ENCODE measurements around the gene RAB4A.

The RAB4A gene

DNA sequence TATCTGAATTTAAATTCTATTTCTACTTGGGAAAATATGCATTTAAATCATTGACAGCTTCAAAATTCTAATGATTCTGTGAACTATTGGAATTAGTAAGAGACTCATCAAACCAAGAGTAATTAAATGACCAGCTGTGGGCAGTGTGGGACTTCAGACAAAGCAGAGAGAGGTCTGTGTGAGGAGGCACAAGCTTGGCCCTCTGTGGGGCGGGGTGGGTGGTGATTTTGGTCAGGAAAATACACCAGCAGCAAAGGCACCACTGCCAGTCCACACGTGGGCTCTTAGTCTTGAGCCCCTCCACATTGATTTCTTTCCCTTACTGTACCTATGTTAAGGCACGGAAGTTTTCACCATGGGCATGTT is 39.2 kb upstream of the RAB4A start:
- Histone ChIP-seq H3K4me3 (ENCODE audit: insufficient read depth, low read length, poor library complexity, severe bottlenecking) (no peak overlapping the region), H4K20me1 (ENCODE audit: low read depth, low read length) (no peaks in the 10 kb centered on the region), H3K79me2 (ENCODE audit: insufficient read depth, low read length) (no peaks in the 10 kb centered on the region), H3K9ac (ENCODE audit: low read length) (no peak overlapping the region), H3K4me2 (ENCODE audit: low read depth, low read length, poor library complexity, severe bottlenecking) (no peak overlapping the region), H3K27me3 (ENCODE audit: low read length) (no peaks in the 10 kb centered on the region), H3K9me2 (replicated peaks; ENCODE audit: insufficient read depth, low read length) (no peaks in the 10 kb centered on the region), H3F3A (ENCODE audit: insufficient read depth) (no peaks in the 10 kb centered on the region), H3K27ac (ENCODE audit: low read depth, low read length) (no peak overlapping the region), H2AFZ (ENCODE audit: low read depth, low read length, severe bottlenecking) (no peak overlapping the region), H3K9me3 (ENCODE audit: insufficient read depth, low read length) (no peaks in the 10 kb centered on the region), H3K36me3 (ENCODE audit: low read length) (no peaks in the 10 kb centered on the region)
- TF ChIP-seq, protein P1, sequence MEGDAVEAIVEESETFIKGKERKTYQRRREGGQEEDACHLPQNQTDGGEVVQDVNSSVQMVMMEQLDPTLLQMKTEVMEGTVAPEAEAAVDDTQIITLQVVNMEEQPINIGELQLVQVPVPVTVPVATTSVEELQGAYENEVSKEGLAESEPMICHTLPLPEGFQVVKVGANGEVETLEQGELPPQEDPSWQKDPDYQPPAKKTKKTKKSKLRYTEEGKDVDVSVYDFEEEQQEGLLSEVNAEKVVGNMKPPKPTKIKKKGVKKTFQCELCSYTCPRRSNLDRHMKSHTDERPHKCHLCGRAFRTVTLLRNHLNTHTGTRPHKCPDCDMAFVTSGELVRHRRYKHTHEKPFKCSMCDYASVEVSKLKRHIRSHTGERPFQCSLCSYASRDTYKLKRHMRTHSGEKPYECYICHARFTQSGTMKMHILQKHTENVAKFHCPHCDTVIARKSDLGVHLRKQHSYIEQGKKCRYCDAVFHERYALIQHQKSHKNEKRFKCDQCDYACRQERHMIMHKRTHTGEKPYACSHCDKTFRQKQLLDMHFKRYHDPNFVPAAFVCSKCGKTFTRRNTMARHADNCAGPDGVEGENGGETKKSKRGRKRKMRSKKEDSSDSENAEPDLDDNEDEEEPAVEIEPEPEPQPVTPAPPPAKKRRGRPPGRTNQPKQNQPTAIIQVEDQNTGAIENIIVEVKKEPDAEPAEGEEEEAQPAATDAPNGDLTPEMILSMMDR (IDR thresholded peaks at IDR 0.05; ENCODE audit: insufficient read depth, low read length, poor library complexity, severe bottlenecking): no peak
- TF ChIP-seq EZH2phosphoT487 (conservative IDR thresholded peaks at IDR 0.05; ENCODE audit: low read length): no peak

DNA sequence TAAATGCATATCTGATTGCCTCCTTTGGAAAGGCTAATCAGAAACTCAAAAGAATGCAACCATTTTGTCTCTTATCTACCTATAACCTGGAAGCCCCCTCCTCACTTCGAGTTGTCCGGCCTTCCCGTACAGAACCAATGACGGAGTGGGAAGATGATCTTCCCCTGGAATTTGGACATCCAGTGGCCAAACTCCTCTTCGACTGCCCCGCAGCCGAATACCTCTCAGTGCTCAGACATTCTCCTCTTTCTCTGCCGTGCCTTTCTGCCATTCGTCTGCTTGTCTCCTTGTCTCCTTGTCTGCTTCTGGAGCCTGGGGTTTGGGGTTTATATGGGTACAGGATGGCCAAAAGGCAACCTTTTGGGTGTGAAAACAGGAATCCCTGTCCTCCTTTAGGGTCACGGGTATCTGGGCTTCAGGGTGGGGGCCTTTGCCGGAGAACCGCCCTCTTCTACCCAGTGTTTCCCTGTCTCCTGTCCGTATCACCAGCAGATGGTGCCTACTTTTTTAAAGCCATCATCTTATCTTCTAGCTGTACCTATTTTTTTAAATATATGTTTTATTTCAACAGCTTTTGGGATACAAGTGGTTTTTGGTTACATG is 35.9 kb upstream of the RAB4A start:
- Histone ChIP-seq H4K20me1 (ENCODE audit: low read depth, low read length) (no peaks in the 10 kb centered on the region), H3K9ac (ENCODE audit: low read length) (no peak overlapping the region), H3K27ac (ENCODE audit: low read depth, low read length) (no peak overlapping the region), H2AFZ (ENCODE audit: low read depth, low read length, severe bottlenecking) (no peak overlapping the region), H3F3A (ENCODE audit: insufficient read depth) (no peaks in the 10 kb centered on the region), H3K4me3 (ENCODE audit: insufficient read depth, low read length, poor library complexity, severe bottlenecking) (no peak overlapping the region), H3K79me2 (ENCODE audit: insufficient read depth, low read length) (no peaks in the 10 kb centered on the region), H3K27me3 (ENCODE audit: low read length) (no peaks in the 10 kb centered on the region), H3K4me2 (ENCODE audit: low read depth, low read length, poor library complexity, severe bottlenecking) (no peak overlapping the region), H3K9me3 (ENCODE audit: insufficient read depth, low read length) (no peaks in the 10 kb centered on the region), H3K36me3 (ENCODE audit: low read length) (no peaks in the 10 kb centered on the region), H3K9me2 (replicated peaks; ENCODE audit: insufficient read depth, low read length) (no peaks in the 10 kb centered on the region)
- no peak for TF ChIP-seq EZH2phosphoT487 (conservative IDR thresholded peaks at IDR 0.05; ENCODE audit: low read length)
- TF ChIP-seq, protein P1 (IDR thresholded peaks at IDR 0.05; ENCODE audit: insufficient read depth, low read length, poor library complexity, severe bottlenecking): no peak

DNA sequence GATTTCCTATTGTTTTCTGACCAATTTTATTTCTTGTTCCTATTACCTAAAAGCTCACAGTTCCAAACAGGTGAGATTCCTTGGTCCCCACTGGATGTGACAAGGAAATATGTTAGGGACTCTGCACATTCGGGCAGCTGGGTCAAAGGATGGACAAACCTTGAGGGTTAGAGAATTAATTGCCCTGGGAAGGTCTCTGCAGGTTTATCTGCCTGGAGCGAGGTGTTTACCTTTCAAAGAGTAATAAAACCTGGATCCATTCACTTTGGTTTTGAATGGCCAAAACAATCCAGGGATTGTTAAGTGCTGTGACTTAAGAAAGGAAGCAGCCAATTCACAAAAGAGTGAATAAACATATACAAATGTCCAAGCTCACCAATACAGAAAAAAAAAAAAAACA is 33.6 kb upstream of the RAB4A start:
- no peaks in the 10 kb centered on the region for H4K20me1 ChIP-seq (ENCODE audit: low read depth, low read length)
- no peak overlapping the region for H3K4me2 ChIP-seq (ENCODE audit: low read depth, low read length, poor library complexity, severe bottlenecking)
- H3F3A ChIP-seq (ENCODE audit: insufficient read depth): no peaks in the 10 kb centered on the region
- H3K79me2 ChIP-seq (ENCODE audit: insufficient read depth, low read length): no peaks in the 10 kb centered on the region
- no peak overlapping the region for H3K27ac ChIP-seq (ENCODE audit: low read depth, low read length)
- H3K9me3 ChIP-seq (ENCODE audit: insufficient read depth, low read length): no peaks in the 10 kb centered on the region
- no peak overlapping the region for H3K9ac ChIP-seq (ENCODE audit: low read length)
- H3K4me3 ChIP-seq (ENCODE audit: insufficient read depth, low read length, poor library complexity, severe bottlenecking): no peak overlapping the region
- H3K36me3 ChIP-seq (ENCODE audit: low read length): no peaks in the 10 kb centered on the region
- no peak for TF ChIP-seq EZH2phosphoT487 (conservative IDR thresholded peaks at IDR 0.05; ENCODE audit: low read length)
- TF ChIP-seq, protein P1 (IDR thresholded peaks at IDR 0.05; ENCODE audit: insufficient read depth, low read length, poor library complexity, severe bottlenecking): no peak
- no peak overlapping the region for H2AFZ ChIP-seq (ENCODE audit: low read depth, low read length, severe bottlenecking)
- no peaks in the 10 kb centered on the region for H3K27me3 ChIP-seq (ENCODE audit: low read length)
- no peaks in the 10 kb centered on the region for H3K9me2 ChIP-seq (replicated peaks; ENCODE audit: insufficient read depth, low read length)

Data from SU-DHL-6 (cell line).